ACC112 (cell line): Measurements from ENCODE around the gene CR1L.

Experiments used
- H2AFZ ChIP-seq: fragments of 200-600 bp; sonication (generic); one replicate; pipeline ENCODE4 v1.6.0; 2017; ENCODE audit warnings: antibody characterized with exemption, low read length; ENCODE audit not compliant: unreplicated experiment
- H3K27ac ChIP-seq: fragments of 200-600 bp; sonication (generic); 2 replicates; pipeline ENCODE4 v1.5.1; 2014; ENCODE audit warnings: low read depth, mild to moderate bottlenecking, antibody characterized with exemption, low read length, moderate library complexity
- H3K27me3 ChIP-seq: fragments of 200-600 bp; sonication (generic); 2 replicates; pipeline ENCODE4 v1.6.1; 2014; ENCODE audit warnings: mild to moderate bottlenecking, antibody characterized with exemption, low read length, moderate library complexity, mixed read lengths; ENCODE audit not compliant: insufficient read depth
- H3K36me3 ChIP-seq: fragments of 200-600 bp; sonication (generic); 2 replicates; pipeline ENCODE4 v1.6.1; 2016; ENCODE audit warnings: mild to moderate bottlenecking, antibody characterized with exemption, low read length, moderate library complexity, mixed read lengths; ENCODE audit not compliant: insufficient read depth
- H3K4me1 ChIP-seq: fragments of 200-600 bp; sonication (generic); one replicate; pipeline ENCODE4 v1.6.1; 2016; ENCODE audit warnings: low read length, mixed read lengths; ENCODE audit not compliant: insufficient read depth, unreplicated experiment, control insufficient read depth
- H3K4me3 ChIP-seq: fragments of 200-600 bp; sonication (generic); 2 replicates; pipeline ENCODE4 v1.5.1; 2014; ENCODE audit warnings: mild to moderate bottlenecking, low read depth, low read length
- H3K79me2 ChIP-seq: fragments of 200-600 bp; sonication (generic); one replicate; pipeline ENCODE4 v1.6.0; 2016; ENCODE audit warnings: low read length; ENCODE audit not compliant: control insufficient read depth, unreplicated experiment, insufficient read depth

Gene CR1L

DNA sequence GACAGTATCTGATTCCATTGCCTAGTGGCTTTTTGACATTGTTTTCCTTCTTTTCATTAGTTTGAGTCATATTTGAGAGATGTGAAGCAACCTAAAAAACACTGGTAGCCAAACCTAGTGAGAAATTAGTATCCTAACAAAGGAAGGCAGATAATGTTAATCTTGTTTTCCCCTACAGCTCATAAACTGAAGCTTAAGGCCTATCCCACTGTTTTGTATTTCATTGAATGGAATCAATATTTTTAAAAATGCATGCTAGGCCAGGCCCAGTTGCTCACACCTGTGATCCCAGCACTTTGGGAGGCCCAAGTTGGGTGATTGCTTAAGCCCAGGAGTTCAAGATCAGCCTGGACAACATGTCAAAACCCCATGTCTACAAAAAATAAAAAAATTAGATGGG lies 1.2 kb downstream of the CR1L start:
- no peak overlapping the region for H2AFZ ChIP-seq
- H3K4me1 ChIP-seq, result no peaks in the 10 kb centered on the region
- peaks cover 64% of the 10 kb centered on the region for H3K27me3 ChIP-seq
- no peaks in the 10 kb centered on the region for H3K36me3 ChIP-seq
- H3K27ac ChIP-seq, result no peak overlapping the region
- no peaks in the 10 kb centered on the region for H3K79me2 ChIP-seq
- H3K4me3 ChIP-seq, result no peak overlapping the region

DNA sequence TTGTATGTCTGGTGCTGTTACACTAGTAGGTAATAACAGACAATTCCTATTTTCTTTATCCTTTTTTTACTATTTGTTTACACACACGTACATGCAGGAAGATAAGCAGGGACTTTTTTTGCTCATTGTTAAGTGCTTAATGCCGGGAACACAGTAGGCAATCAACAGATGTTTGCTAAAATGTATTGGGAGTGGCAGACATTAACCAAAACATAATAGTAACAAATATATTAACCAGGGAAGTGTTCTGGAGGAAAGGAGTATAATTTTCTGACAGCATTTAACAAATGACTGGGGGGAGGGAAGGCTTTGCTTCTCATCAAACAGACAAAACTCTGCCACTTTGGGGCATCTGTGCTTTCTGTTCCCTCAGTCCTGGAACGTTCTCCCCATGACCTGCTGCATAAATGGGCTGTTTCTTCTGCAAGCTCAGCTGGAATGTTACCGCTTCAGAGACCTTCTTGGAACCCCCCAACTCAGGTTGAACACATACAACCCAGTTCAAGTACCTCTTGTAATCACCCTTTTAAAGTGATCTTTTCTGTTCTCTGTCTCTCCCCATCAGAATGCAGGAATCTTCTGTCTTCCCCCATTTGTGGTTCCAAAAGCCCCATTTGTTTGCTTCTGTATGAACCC lies 2.1 kb downstream of the CR1L start:
- Histone ChIP-seq H2AFZ (no peak overlapping the region), H3K36me3 (no peaks in the 10 kb centered on the region), H3K4me1 (no peaks in the 10 kb centered on the region), H3K79me2 (no peaks in the 10 kb centered on the region), H3K4me3 (no peak overlapping the region), H3K27me3 (peaks cover 59% of the 10 kb centered on the region), H3K27ac (no peak overlapping the region)

DNA sequence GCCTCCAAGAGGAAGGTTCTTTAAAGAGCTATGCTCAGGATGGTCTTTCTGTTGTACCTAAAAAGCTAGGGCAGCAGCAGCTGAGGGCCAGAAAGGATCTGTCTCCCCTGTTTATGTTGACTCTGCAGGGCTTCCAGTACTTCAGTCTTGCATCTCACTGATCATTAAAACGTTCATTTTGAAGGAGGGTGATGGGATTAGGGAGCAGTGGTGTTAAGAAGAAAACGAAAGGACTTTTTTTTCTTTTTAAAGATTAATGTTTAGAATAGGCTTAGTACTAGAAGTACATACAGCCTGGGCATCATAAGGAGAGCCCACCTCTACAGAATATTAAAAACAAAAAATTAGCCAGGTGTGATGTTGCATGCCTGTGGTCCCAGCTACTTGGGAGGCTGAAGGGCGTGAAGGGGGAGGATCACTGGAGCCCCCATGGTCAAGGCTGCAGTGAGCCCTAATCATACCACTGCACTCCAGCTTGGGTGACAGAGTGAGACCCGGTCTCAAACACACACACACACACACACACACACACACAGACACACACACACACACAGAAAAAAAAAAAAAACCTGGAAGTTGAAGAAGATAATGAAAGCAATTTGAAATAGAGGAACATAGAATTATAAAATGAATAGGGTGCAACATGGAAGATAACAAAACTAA lies 2.9 kb downstream of the CR1L start:
- no peaks in the 10 kb centered on the region for H3K79me2 ChIP-seq
- no peaks in the 10 kb centered on the region for H3K36me3 ChIP-seq
- H3K27ac ChIP-seq, result no peak overlapping the region
- peaks cover 59% of the 10 kb centered on the region for H3K27me3 ChIP-seq
- no peaks in the 10 kb centered on the region for H3K4me1 ChIP-seq
- H2AFZ ChIP-seq, result no peak overlapping the region
- no peak overlapping the region for H3K4me3 ChIP-seq

DNA sequence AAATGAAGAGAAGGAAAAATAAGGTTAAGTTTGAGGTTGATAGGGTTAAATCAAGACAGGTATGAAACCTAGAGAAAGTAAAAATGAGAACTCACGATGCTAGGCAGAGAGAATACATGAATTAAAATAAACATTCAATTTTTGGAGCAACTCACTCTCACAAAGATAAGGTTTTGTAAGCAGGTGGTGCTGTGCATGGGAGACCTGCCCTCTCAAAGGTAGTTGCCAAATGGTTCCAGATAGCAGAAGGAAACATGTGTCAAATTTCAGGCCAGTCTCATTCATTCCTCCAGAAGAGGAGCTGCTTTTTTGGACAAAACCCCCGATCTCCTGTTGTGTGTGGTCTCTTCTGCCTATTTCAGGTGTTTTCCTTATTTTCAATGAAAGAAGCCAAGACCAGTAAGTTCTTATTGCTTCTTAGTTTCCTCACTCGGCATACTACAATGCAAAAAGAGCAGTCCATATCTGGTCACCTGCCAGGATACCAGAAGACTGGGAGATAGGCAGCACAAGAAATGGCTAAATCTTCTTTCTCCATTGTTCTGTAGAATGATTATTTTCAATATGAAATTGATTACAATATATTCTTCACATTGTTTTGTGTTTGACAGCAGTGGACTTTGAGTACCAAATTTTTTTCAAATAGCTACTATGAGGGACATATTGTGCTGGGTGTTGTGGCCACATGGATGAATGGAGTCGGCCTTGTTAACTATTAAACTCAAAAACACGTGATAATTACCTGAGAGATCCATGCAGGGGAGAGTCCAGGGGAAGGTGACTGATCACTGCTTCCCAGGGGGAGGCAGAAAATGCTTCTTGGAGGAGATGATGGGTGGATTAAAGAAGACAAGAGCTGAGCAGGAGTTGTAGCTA lies 3.6 kb downstream of the CR1L start:
- peaks cover 60% of the 10 kb centered on the region for H3K27me3 ChIP-seq
- no peak overlapping the region for H3K4me3 ChIP-seq
- H3K36me3 ChIP-seq, result no peaks in the 10 kb centered on the region
- no peaks in the 10 kb centered on the region for H3K4me1 ChIP-seq
- H2AFZ ChIP-seq, result no peak overlapping the region
- no peaks in the 10 kb centered on the region for H3K79me2 ChIP-seq
- H3K27ac ChIP-seq, result no peak overlapping the region

DNA sequence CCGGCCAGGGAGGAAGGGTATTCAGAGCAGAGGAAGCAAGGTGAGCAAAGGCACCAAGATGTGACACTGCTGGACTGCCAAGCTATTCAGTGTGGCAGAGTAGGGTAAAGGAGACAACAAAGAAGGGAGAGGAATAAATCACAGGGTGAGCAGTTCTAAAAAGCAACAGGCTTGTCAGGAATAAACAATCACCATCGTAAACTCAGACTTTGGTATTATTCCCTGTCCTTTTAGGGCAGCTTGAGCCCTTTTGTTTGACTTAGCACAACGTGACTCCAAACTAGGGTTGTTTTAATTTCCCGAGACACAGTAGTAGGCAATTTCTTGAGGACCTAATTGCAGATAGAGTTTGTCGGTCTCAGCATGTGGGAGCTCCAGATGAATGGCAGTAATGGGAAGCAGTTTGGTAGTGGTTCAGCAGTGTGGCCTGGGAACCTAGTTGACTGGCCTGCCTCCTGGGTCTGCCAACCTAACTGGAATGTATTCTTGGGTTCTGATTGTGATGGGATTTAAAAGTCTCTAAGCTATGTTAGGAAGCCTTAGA lies 4.3 kb downstream of the CR1L start:
- no peaks in the 10 kb centered on the region for H3K4me1 ChIP-seq
- no peaks in the 10 kb centered on the region for H3K79me2 ChIP-seq
- H3K27ac ChIP-seq, result no peak overlapping the region
- no peak overlapping the region for H2AFZ ChIP-seq
- H3K4me3 ChIP-seq, result no peak overlapping the region
- H3K36me3 ChIP-seq, result no peaks in the 10 kb centered on the region
- peaks cover 65% of the 10 kb centered on the region for H3K27me3 ChIP-seq

DNA sequence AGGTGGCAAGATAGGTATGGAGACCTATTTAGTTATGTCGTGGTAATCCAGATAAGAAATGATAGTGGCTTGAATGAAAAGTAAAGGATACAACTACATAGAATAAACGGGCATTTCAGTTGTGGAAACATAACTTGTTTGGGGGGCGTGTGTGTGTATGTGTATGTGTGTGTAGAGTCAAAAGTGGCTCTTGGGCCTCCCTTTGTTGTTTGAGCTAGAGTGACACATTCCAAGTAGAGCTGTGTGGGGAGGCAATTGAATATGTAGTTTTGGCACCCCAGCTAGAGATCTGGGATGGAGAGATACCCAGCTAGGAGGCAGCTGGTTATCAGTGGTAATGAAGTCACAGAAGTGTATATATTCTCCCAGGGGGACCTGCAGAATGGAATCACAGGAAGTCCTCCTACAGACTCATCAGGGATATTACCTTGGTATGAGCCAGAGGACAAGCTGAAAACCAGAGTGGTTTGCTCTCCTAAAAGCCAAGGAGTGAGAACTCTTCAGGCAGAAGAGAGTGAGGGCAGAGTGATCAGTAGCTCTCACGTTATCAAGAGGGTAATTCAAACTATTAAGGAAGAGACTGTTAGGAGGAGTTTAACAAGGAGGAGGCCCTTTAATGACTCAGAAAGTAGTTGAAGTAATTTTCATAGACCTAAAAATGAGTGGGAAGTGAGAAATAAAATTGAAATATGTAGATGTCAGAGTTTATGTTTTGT lies 5.1 kb downstream of the CR1L start:
- Histone ChIP-seq H3K79me2 (no peaks in the 10 kb centered on the region), H3K27ac (no peak overlapping the region), H3K36me3 (no peaks in the 10 kb centered on the region), H3K27me3 (peaks cover 64% of the 10 kb centered on the region), H2AFZ (no peak overlapping the region), H3K4me3 (no peak overlapping the region), H3K4me1 (no peaks in the 10 kb centered on the region)

DNA sequence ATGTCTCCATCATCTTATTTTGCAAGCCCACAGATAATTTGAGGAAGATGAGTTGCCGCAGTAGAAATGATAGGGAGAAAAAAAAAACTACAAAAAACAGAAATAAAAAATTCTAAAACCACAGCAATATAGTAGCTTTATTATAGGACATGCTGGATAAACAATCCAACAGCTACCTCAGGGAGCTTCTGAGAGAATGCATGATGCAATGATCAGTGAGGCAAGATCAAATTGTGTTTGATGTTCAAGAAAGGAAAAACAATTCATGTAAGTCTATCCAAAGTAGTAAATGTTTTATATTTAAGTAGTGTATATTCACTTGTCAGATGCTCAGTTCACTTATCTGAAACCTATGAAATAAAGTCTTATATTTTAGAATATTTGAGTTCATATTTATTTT lies 6.7 kb downstream of the CR1L start:
- Histone ChIP-seq H3K27ac (no peak overlapping the region), H3K36me3 (no peaks in the 10 kb centered on the region), H3K4me3 (no peak overlapping the region), H2AFZ (no peak overlapping the region), H3K4me1 (no peaks in the 10 kb centered on the region), H3K27me3 (peaks cover 57% of the 10 kb centered on the region), H3K79me2 (no peaks in the 10 kb centered on the region)

DNA sequence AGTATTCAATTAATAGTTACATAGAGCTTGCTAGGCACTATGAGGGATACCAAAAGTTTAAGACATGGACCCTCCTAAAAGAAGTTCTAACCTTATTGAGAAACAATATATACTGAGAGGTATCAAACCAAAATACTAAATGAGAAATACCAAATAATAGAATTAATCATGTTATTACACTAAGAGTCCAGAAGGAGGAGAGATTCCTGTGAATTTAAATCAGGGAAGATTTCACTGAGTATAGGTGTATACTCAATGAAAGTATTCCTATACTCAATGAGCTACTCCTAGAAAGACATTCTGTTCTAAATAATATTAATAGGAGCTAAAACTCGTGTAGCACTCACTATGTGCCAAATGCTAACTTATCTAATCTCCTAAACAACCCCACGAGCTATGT lies 9.4 kb downstream of the CR1L start:
- H3K4me3 ChIP-seq, result no peak overlapping the region
- H3K36me3 ChIP-seq, result no peaks in the 10 kb centered on the region
- H3K79me2 ChIP-seq, result no peaks in the 10 kb centered on the region

DNA sequence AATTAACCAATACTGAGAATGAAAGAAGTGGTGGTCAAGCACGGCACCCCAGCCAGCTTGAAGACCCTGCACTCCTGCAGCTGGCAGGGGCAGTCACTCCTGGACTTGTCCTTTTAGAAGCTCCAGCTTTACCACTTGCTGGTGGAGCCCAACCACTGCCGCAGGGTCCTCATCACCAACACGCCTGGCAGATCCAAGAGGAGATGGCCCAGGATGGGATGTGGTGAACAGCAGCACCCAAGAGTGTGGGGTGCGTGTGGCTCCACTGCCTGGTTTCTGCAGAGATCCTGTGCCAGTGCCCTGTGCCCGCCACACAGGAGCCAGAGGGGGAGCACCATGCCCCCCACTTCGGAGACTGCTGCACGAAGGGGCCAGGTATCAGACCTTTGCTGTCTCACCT lies 13.5 kb downstream of the CR1L start:
- Histone ChIP-seq H3K79me2 (no peaks in the 10 kb centered on the region), H3K27me3 (peaks cover 36% of the 10 kb centered on the region), H3K4me3 (no peak overlapping the region), H3K27ac (no peak overlapping the region), H3K4me1 (no peaks in the 10 kb centered on the region), H3K36me3 (no peaks in the 10 kb centered on the region), H2AFZ (no peak overlapping the region)

More for the DNA sequence above, 9.4 kb downstream of the CR1L start:
- no peaks in the 10 kb centered on the region for H3K4me1 ChIP-seq
- H3K27ac ChIP-seq, result no peak overlapping the region
- H2AFZ ChIP-seq, result no peak overlapping the region
- H3K27me3 ChIP-seq, result peaks cover 56% of the 10 kb centered on the region

DNA sequence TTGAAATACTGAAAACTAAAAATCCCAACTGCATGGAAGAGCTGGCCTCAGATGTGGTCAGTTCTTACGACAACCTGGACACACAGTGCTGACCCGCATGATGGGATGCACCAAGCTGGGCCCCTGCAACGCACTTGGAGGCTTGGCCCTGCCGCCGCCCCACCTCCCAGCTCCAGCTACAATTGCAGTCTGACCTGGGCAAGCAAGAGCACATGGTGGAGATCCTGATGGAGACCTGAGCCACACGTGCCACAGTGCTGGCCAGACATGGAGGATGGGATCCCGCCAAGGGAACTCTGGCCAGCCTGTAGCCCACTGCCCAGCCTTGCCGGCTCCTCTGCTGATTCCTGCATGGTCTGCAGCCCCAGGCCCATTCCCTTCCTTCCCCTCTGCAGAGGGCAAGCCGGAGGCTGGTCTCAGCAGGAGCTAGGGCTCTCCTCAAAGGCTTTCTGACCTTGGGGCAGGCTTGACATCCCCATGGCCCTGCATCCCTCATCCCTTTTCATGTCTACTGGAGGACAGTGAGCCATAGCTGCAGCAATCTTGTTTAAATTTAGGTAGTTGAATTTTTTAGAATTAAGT lies 14.1 kb downstream of the CR1L start:
- Histone ChIP-seq H3K4me1 (no peaks in the 10 kb centered on the region), H2AFZ (no peak overlapping the region), H3K36me3 (no peaks in the 10 kb centered on the region), H3K4me3 (no peak overlapping the region), H3K79me2 (no peaks in the 10 kb centered on the region), H3K27me3 (peaks cover 34% of the 10 kb centered on the region), H3K27ac (no peak overlapping the region)
